GM12878 (cell line): ENCODE measurements around the gene GARIN3.

Experiments
- CEBPB ChIP-seq, 2 experiments: fragments of 150-350 bp in 1 of 2; IDR thresholded peaks; 2 replicates each; pipeline ENCODE4 v1.6.1; 2012 to 2014; ENCODE audit warnings: low read depth in 2 of 2, low read length in 2 of 2, borderline replicate concordance in 1 of 2, inconsistent platforms in 1 of 2
- CHD2 ChIP-seq: IDR thresholded peaks from 2 replicates; pipeline ENCODE4 v1.6.1; 2011; ENCODE audit warnings: low read depth, low read length, improper control_type of control experiment, borderline replicate concordance
- SIN3A ChIP-seq: IDR thresholded peaks from 2 replicates; pipeline ENCODE4 v1.6.1; 2012; ENCODE audit warnings: low read depth, low read length, improper control_type of control experiment

DNA sequence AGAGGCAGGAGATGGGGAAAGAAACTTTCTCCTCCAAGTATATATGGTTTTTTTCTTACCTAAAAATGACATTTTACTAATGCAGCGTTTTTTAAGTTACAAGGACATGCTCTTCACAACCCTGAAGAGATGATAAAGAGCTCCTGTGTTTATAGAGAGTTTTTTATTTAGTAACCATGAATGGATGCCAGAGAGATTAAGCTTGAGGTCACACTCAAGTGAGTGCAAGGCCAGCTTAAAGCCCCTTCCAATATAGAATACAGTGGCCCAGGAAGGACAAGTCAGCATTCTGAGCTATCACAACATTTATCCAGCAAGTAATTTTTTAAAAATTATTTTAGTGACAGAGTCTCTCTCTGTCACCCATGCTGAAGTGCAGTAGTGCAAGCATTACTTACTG is 50.6 kb downstream of the GARIN3 start:
- TF ChIP-seq SIN3A = no peak
- no peak for TF ChIP-seq CHD2
- no peak for TF ChIP-seq CEBPB (IDR thresholded peaks at IDR 0.05; ENCODE audit: borderline replicate concordance in 1 of 2, low read depth in 2 of 2, low read length in 2 of 2)
